HCT116 (cell line): ENCODE measurements around the gene PADI2. TPM values are rescaled to one million over a fixed set of nuclear protein-coding genes. Genes with fewer than 3 reads are reported as not detected.

Experiments used
- ATAC-seq: fragments of 200-7000 bp; cut with Tn5 transposase; 2 replicates; pipeline ENCODE4 v1.9.1; 2020; ENCODE audit warnings: mild to moderate bottlenecking, moderate library complexity
- BruUV-seq: library from RNA; stranded (reverse); fragments of 400-500 nt; replicated peaks from 2 replicates; lab custom pipeline; 2021; lab: Mats Ljungman, UMichigan
- CTCF ChIA-PET: fragments of 300-600 bp; sonication (Branson Sonifier 250); formaldehyde crosslinking; loops from one replicate; lab custom pipeline; 2021; ENCODE audit warnings: antibody characterized with exemption; lab: Charles Lee
- POLR2A ChIA-PET: fragments of 300-600, 350-600 bp; sonication (Branson Sonifier 250); formaldehyde crosslinking; loops from one replicate; lab custom pipeline; 2021; ENCODE audit warnings: antibody characterized with exemption; lab: Charles Lee
- RAD21 ChIA-PET, 2 experiments: fragments of 300-600 bp; sonication (Branson Sonifier 250); formaldehyde crosslinking; loops; one replicate each; lab custom pipeline; 2023; ENCODE audit warnings: low total read pairs in 2 of 2; ENCODE audit not compliant: uncharacterized antibody in 2 of 2, unreplicated experiment in 2 of 2, low non-redundant PET in 1 of 2; lab: Charles Lee
- DNase-seq: peaks from one replicate; pipeline ENCODE4 v3.0.0-alpha.2; 2010; ENCODE audit warnings: low read depth, low spot score
- H2AFZ ChIP-seq: fragments of 200-600 bp; shearing (Covaris generic), sonication (generic); 2 replicates; pipeline ENCODE4 v1.6.1; 2017; ENCODE audit warnings: low read depth, mixed run types, mixed read lengths, antibody characterized with exemption, low read length; ENCODE audit not compliant: poor library complexity, severe bottlenecking
- H3K27ac ChIP-seq: 2 replicates; pipeline ENCODE4 v1.5.1; 2012; ENCODE audit warnings: low read depth, low read length
- H3K27me3 ChIP-seq: fragments of 200-600 bp; sonication (generic); 2 replicates; pipeline ENCODE4 v1.6.1; 2016; ENCODE audit warnings: mixed run types, low read length, mixed read lengths; ENCODE audit not compliant: insufficient read depth
- H3K36me3 ChIP-seq, 2 experiments: fragments of 200-500 bp in 1 of 2; fragments of 200-600 bp in 1 of 2; sonication (Bioruptor generic) in 1 of 2; sonication (generic) in 1 of 2; 2 replicates each; pipeline versions ENCODE4 v1.5.1 to v1.6.1; 2014 to 2016; ENCODE audit warnings: low read length in 2 of 2, inconsistent platforms in 1 of 2, mixed read lengths in 1 of 2, mixed run types in 1 of 2; ENCODE audit not compliant: insufficient read depth in 2 of 2, control insufficient read depth in 1 of 2
- H3K4me1 ChIP-seq, 2 experiments: fragments of 200-600 bp in 1 of 2; sonication (generic) in 1 of 2; 2 replicates each; pipeline versions ENCODE4 v1.5.1 to v1.6.1; 2012 to 2017; ENCODE audit warnings: low read length in 2 of 2, inconsistent platforms in 1 of 2, mild to moderate bottlenecking in 1 of 2, mixed read lengths in 1 of 2, mixed run types in 1 of 2, moderate library complexity in 1 of 2; ENCODE audit not compliant: insufficient read depth in 2 of 2, control insufficient read depth in 1 of 2
- H3K4me2 ChIP-seq: fragments of 200-600 bp; sonication (generic); 2 replicates; pipeline ENCODE4 v1.6.1; 2017; ENCODE audit warnings: mixed run types, low read length, mixed read lengths
- H3K4me3 ChIP-seq, 2 experiments: fragments of 200-600 bp in 1 of 2; sonication (generic) in 1 of 2; replicated peaks in 1 of 2; 2 replicates each; pipeline ENCODE4 v1.5.1; 2011 to 2016; ENCODE audit warnings: low read length in 2 of 2, control low read depth in 1 of 2, low read depth in 1 of 2, mild to moderate bottlenecking in 1 of 2, mixed read lengths in 1 of 2, mixed run types in 1 of 2
- H3K79me2 ChIP-seq: fragments of 200-600 bp; sonication (generic); 2 replicates; pipeline ENCODE4 v1.6.1; 2017; ENCODE audit warnings: mild to moderate bottlenecking, mixed run types, low read length, moderate library complexity, mixed read lengths; ENCODE audit not compliant: insufficient read depth
- H3K9ac ChIP-seq: fragments of 200-600 bp; sonication (generic); 2 replicates; pipeline ENCODE4 v1.6.1; 2016; ENCODE audit warnings: low read length, mixed read lengths
- H3K9me2 ChIP-seq: fragments of 200-600 bp; sonication (generic), shearing (Covaris generic); 2 replicates; pipeline ENCODE4 v1.6.1; 2017; ENCODE audit warnings: mixed run types, mild to moderate bottlenecking, moderate library complexity; ENCODE audit not compliant: insufficient read depth
- H3K9me3 ChIP-seq, 2 experiments: fragments of 200-500 bp in 1 of 2; fragments of 200-600 bp in 1 of 2; sonication (Bioruptor generic) in 1 of 2; sonication (generic) in 1 of 2; 2 replicates each; pipeline ENCODE4 v1.6.1; 2014 to 2017; ENCODE audit warnings: low read length in 2 of 2, mixed read lengths in 2 of 2, inconsistent platforms in 1 of 2, low read depth in 1 of 2, mild to moderate bottlenecking in 1 of 2, mixed run types in 1 of 2, moderate library complexity in 1 of 2; ENCODE audit not compliant: control insufficient read depth in 1 of 2, insufficient read depth in 1 of 2
- H4K20me1 ChIP-seq: fragments of 200-600 bp; sonication (generic), shearing (Covaris generic); 2 replicates; pipeline ENCODE4 v1.6.1; 2017; ENCODE audit warnings: mixed run types, mild to moderate bottlenecking, moderate library complexity; ENCODE audit not compliant: insufficient read depth
- ATF3 ChIP-seq: IDR thresholded peaks from 2 replicates; pipeline ENCODE4 v1.6.1; 2012
- CTCF ChIP-seq, 3 experiments: fragments of 200-600 bp in 1 of 3; sonication (generic) in 1 of 3; IDR thresholded peaks in 2 of 3; conservative IDR thresholded peaks in 1 of 3; 2 replicates each; pipeline ENCODE4 v1.5.1; 2012 to 2017; ENCODE audit warnings: low read depth in 2 of 3, low read length in 2 of 3, antibody characterized with exemption in 1 of 3, borderline replicate concordance in 1 of 3, control low read depth in 1 of 3, mild to moderate bottlenecking in 1 of 3, mixed read lengths in 1 of 3, mixed run types in 1 of 3, moderate library complexity in 1 of 3; ENCODE audit not compliant: insufficient read depth in 1 of 3
- EGR1 ChIP-seq: IDR thresholded peaks from 2 replicates; pipeline ENCODE4 v1.6.1; 2012; ENCODE audit warnings: low read depth
- ELF1 ChIP-seq: IDR thresholded peaks from 2 replicates; pipeline ENCODE4 v1.6.1; 2012; ENCODE audit warnings: low read depth, borderline replicate concordance
- POLR2A ChIP-seq: IDR thresholded peaks from 2 replicates; pipeline ENCODE4 v1.7.0; 2011; ENCODE audit warnings: borderline replicate concordance; ENCODE audit not compliant: insufficient read depth, insufficient read length; ENCODE audit errors: extremely low read depth
- REST ChIP-seq: IDR thresholded peaks from 2 replicates; pipeline ENCODE4 v1.6.1; 2012; ENCODE audit warnings: low read depth
- SIN3A ChIP-seq: IDR thresholded peaks from 2 replicates; pipeline ENCODE4 v1.6.1; 2012; ENCODE audit warnings: low read depth
- SP1 ChIP-seq: IDR thresholded peaks from 2 replicates; pipeline ENCODE4 v1.6.1; 2012; ENCODE audit warnings: low read depth
- SRF ChIP-seq: IDR thresholded peaks from 2 replicates; pipeline ENCODE4 v1.6.1; 2012; ENCODE audit warnings: low read depth
- ZFX ChIP-seq: fragments of 450-650 bp; IDR thresholded peaks from 2 replicates; pipeline ENCODE4 v1.6.1; 2017
- ZNF274 ChIP-seq: fragments of 200-500 bp; sonication (Bioruptor generic); IDR thresholded peaks from 2 replicates; pipeline ENCODE4 v1.6.1; 2014; ENCODE audit warnings: mild to moderate bottlenecking, low read depth, low read length, inconsistent platforms
- intact Hi-C: fragments of 100-400 bp; cut with micrococcal nuclease; formaldehyde crosslinking; loops from 2 replicates; pipeline ENCODE4 v1.10.0; 2022
- total RNA-seq: library from RNA; stranded (reverse); gene quantifications from one replicate; pipeline ENCODE4 v1.2.1, GENCODE V29; 2021; ENCODE audit not compliant: unreplicated experiment

The PADI2 gene
- total RNA-seq, 1 experiment from 2014 or later, result 2.7 TPM

- no peak for TF ChIP-seq EGR1
Measured at GRCh38 chr1:17059391-17060305, 59.6 kb downstream of the PADI2 start (continued).

GRCh38 chr1:17056551-17056950 lies 62.7 kb downstream of the PADI2 start:
- H3K4me2 ChIP-seq, result no peak overlapping the region
- H3K27me3 ChIP-seq, result no peaks in the 10 kb centered on the region
- H3K9me2 ChIP-seq, result no peaks in the 10 kb centered on the region
- no peak overlapping the region for H3K4me3 ChIP-seq
- H3K27ac ChIP-seq, result no peak overlapping the region
- no TSS peak for BruUV-seq
- ChIA-PET POLR2A (interaction anchor here (1.1 kb wide), 1 partner anchor 183 kb away, joined by 3 read pairs; no protein-coding TSS in a partner anchor), RAD21 (no interaction called here), CTCF (no interaction called here)
- intact Hi-C loops, result loop anchor here (10.0 kb wide), 1 partner anchor 428 kb away; no protein-coding TSS in a partner anchor
- peaks cover 21% of the 10 kb centered on the region for H3K79me2 ChIP-seq
- H3K36me3 ChIP-seq, result peaks cover 1 to 5% of the 10 kb centered on the region in 2 experiments; a peak in 2 of 4 replicates
- peaks cover 3 to 18% of the 10 kb centered on the region in 2 experiments; a peak in 3 of 4 replicates for H3K4me1 ChIP-seq
- H3K9ac ChIP-seq, result no peak overlapping the region
- ATAC-seq (no peak), DNase-seq (no peak)
- no peaks in the 10 kb centered on the region for H3K9me3 ChIP-seq
- H4K20me1 ChIP-seq, result no peaks in the 10 kb centered on the region
- no peak overlapping the region for H2AFZ ChIP-seq
- no peak for TF ChIP-seq ELF1
- TF ChIP-seq ZFX, result no peak
- TF ChIP-seq SRF, result no peak
- TF ChIP-seq SIN3A, result no peak
- no peak for TF ChIP-seq REST
- TF ChIP-seq ZNF274, result no peak
- no peak for TF ChIP-seq CTCF (IDR thresholded peaks at IDR 0.05 in 2 of 3, conservative IDR thresholded peaks at IDR 0.05 in 1 of 3; ENCODE audit: borderline replicate concordance in 1 of 3, insufficient read depth in 1 of 3, low read depth in 2 of 3, low read length in 2 of 3)
- no peak for TF ChIP-seq ATF3
- TF ChIP-seq SP1, result no peak
- no peak for TF ChIP-seq POLR2A
